HCT116 (cell line): ENCODE results near the gene NEB. TPM values are rescaled to one million over a fixed set of nuclear protein-coding genes. Genes with fewer than 3 reads are reported as not detected.

Experiments
- ATAC-seq: fragments of 200-7000 bp; cut with Tn5 transposase; 2 replicates; pipeline ENCODE4 v1.9.1; 2020; ENCODE audit warnings: mild to moderate bottlenecking, moderate library complexity
- BruUV-seq: library from RNA; stranded (reverse); fragments of 400-500 nt; replicated peaks from 2 replicates; lab custom pipeline; 2021; lab: Mats Ljungman, UMichigan
- CTCF ChIA-PET: fragments of 300-600 bp; sonication (Branson Sonifier 250); formaldehyde crosslinking; loops from one replicate; lab custom pipeline; 2021; ENCODE audit warnings: antibody characterized with exemption; lab: Charles Lee
- POLR2A ChIA-PET: fragments of 300-600, 350-600 bp; sonication (Branson Sonifier 250); formaldehyde crosslinking; loops from one replicate; lab custom pipeline; 2021; ENCODE audit warnings: antibody characterized with exemption; lab: Charles Lee
- RAD21 ChIA-PET, 2 experiments: fragments of 300-600 bp; sonication (Branson Sonifier 250); formaldehyde crosslinking; loops; one replicate each; lab custom pipeline; 2023; ENCODE audit warnings: low total read pairs in 2 of 2; ENCODE audit not compliant: uncharacterized antibody in 2 of 2, unreplicated experiment in 2 of 2, low non-redundant PET in 1 of 2; lab: Charles Lee
- DNase-seq: peaks from one replicate; pipeline ENCODE4 v3.0.0-alpha.2; 2010; ENCODE audit warnings: low read depth, low spot score
- H2AFZ ChIP-seq: fragments of 200-600 bp; shearing (Covaris generic), sonication (generic); 2 replicates; pipeline ENCODE4 v1.6.1; 2017; ENCODE audit warnings: low read depth, mixed run types, mixed read lengths, antibody characterized with exemption, low read length; ENCODE audit not compliant: poor library complexity, severe bottlenecking
- H3K27ac ChIP-seq: 2 replicates; pipeline ENCODE4 v1.5.1; 2012; ENCODE audit warnings: low read depth, low read length
- H3K27me3 ChIP-seq: fragments of 200-600 bp; sonication (generic); 2 replicates; pipeline ENCODE4 v1.6.1; 2016; ENCODE audit warnings: mixed run types, low read length, mixed read lengths; ENCODE audit not compliant: insufficient read depth
- H3K36me3 ChIP-seq, 2 experiments: fragments of 200-500 bp in 1 of 2; fragments of 200-600 bp in 1 of 2; sonication (Bioruptor generic) in 1 of 2; sonication (generic) in 1 of 2; 2 replicates each; pipeline versions ENCODE4 v1.5.1 to v1.6.1; 2014 to 2016; ENCODE audit warnings: low read length in 2 of 2, inconsistent platforms in 1 of 2, mixed read lengths in 1 of 2, mixed run types in 1 of 2; ENCODE audit not compliant: insufficient read depth in 2 of 2, control insufficient read depth in 1 of 2
- H3K4me1 ChIP-seq, 2 experiments: fragments of 200-600 bp in 1 of 2; sonication (generic) in 1 of 2; 2 replicates each; pipeline versions ENCODE4 v1.5.1 to v1.6.1; 2012 to 2017; ENCODE audit warnings: low read length in 2 of 2, inconsistent platforms in 1 of 2, mild to moderate bottlenecking in 1 of 2, mixed read lengths in 1 of 2, mixed run types in 1 of 2, moderate library complexity in 1 of 2; ENCODE audit not compliant: insufficient read depth in 2 of 2, control insufficient read depth in 1 of 2
- H3K4me2 ChIP-seq: fragments of 200-600 bp; sonication (generic); 2 replicates; pipeline ENCODE4 v1.6.1; 2017; ENCODE audit warnings: mixed run types, low read length, mixed read lengths
- H3K4me3 ChIP-seq, 2 experiments: fragments of 200-600 bp in 1 of 2; sonication (generic) in 1 of 2; replicated peaks in 1 of 2; 2 replicates each; pipeline ENCODE4 v1.5.1; 2011 to 2016; ENCODE audit warnings: low read length in 2 of 2, control low read depth in 1 of 2, low read depth in 1 of 2, mild to moderate bottlenecking in 1 of 2, mixed read lengths in 1 of 2, mixed run types in 1 of 2
- H3K79me2 ChIP-seq: fragments of 200-600 bp; sonication (generic); 2 replicates; pipeline ENCODE4 v1.6.1; 2017; ENCODE audit warnings: mild to moderate bottlenecking, mixed run types, low read length, moderate library complexity, mixed read lengths; ENCODE audit not compliant: insufficient read depth
- H3K9ac ChIP-seq: fragments of 200-600 bp; sonication (generic); 2 replicates; pipeline ENCODE4 v1.6.1; 2016; ENCODE audit warnings: low read length, mixed read lengths
- H3K9me2 ChIP-seq: fragments of 200-600 bp; sonication (generic), shearing (Covaris generic); 2 replicates; pipeline ENCODE4 v1.6.1; 2017; ENCODE audit warnings: mixed run types, mild to moderate bottlenecking, moderate library complexity; ENCODE audit not compliant: insufficient read depth
- H3K9me3 ChIP-seq, 2 experiments: fragments of 200-500 bp in 1 of 2; fragments of 200-600 bp in 1 of 2; sonication (Bioruptor generic) in 1 of 2; sonication (generic) in 1 of 2; 2 replicates each; pipeline ENCODE4 v1.6.1; 2014 to 2017; ENCODE audit warnings: low read length in 2 of 2, mixed read lengths in 2 of 2, inconsistent platforms in 1 of 2, low read depth in 1 of 2, mild to moderate bottlenecking in 1 of 2, mixed run types in 1 of 2, moderate library complexity in 1 of 2; ENCODE audit not compliant: control insufficient read depth in 1 of 2, insufficient read depth in 1 of 2
- H4K20me1 ChIP-seq: fragments of 200-600 bp; sonication (generic), shearing (Covaris generic); 2 replicates; pipeline ENCODE4 v1.6.1; 2017; ENCODE audit warnings: mixed run types, mild to moderate bottlenecking, moderate library complexity; ENCODE audit not compliant: insufficient read depth
- CBX3 ChIP-seq: IDR thresholded peaks from 2 replicates; pipeline ENCODE4 v1.6.1; 2012; ENCODE audit warnings: low read depth
- EGR1 ChIP-seq: IDR thresholded peaks from 2 replicates; pipeline ENCODE4 v1.6.1; 2012; ENCODE audit warnings: low read depth
- EZH2phosphoT487 ChIP-seq: fragments of 200-600 bp; IDR thresholded peaks from 2 replicates; pipeline ENCODE4 v1.6.1; 2018; ENCODE audit warnings: antibody characterized with exemption, borderline replicate concordance
- FOSL1 ChIP-seq: IDR thresholded peaks from 2 replicates; pipeline ENCODE4 v1.6.1; 2012; ENCODE audit warnings: low read depth
- JUND ChIP-seq: IDR thresholded peaks from 2 replicates; pipeline ENCODE4 v1.6.1; 2012
- POLR2AphosphoS5 ChIP-seq: IDR thresholded peaks from 2 replicates; pipeline ENCODE4 v1.6.1; 2011; ENCODE audit warnings: mild to moderate bottlenecking, low read depth, low read length, moderate library complexity
- RAD21 ChIP-seq: IDR thresholded peaks from 2 replicates; pipeline ENCODE4 v1.6.1; 2012; ENCODE audit warnings: low read depth, mild to moderate bottlenecking
- SIN3A ChIP-seq: IDR thresholded peaks from 2 replicates; pipeline ENCODE4 v1.6.1; 2012; ENCODE audit warnings: low read depth
- SP1 ChIP-seq: IDR thresholded peaks from 2 replicates; pipeline ENCODE4 v1.6.1; 2012; ENCODE audit warnings: low read depth
- YY1 ChIP-seq: IDR thresholded peaks from 2 replicates; pipeline ENCODE4 v1.6.1; 2011; ENCODE audit warnings: low read length, low read depth, moderate library complexity, mild to moderate bottlenecking; ENCODE audit not compliant: insufficient replicate concordance; ENCODE audit errors: extremely low read depth
- intact Hi-C: fragments of 100-400 bp; cut with micrococcal nuclease; formaldehyde crosslinking; loops from 2 replicates; pipeline ENCODE4 v1.10.0; 2022
- total RNA-seq: library from RNA; stranded (reverse); gene quantifications from one replicate; pipeline ENCODE4 v1.2.1, GENCODE V29; 2021; ENCODE audit not compliant: unreplicated experiment
- TF ChIP-seq, protein P1 (sequence below): IDR thresholded peaks from 2 replicates; pipeline ENCODE4 v1.6.1; 2012
- TF ChIP-seq, protein P2 (sequence below), 3 experiments: fragments of 200-600 bp in 1 of 3; sonication (generic) in 1 of 3; IDR thresholded peaks in 2 of 3; conservative IDR thresholded peaks in 1 of 3; 2 replicates each; pipeline ENCODE4 v1.5.1; 2012 to 2017; ENCODE audit warnings: low read depth in 2 of 3, low read length in 2 of 3, antibody characterized with exemption in 1 of 3, borderline replicate concordance in 1 of 3, control low read depth in 1 of 3, mild to moderate bottlenecking in 1 of 3, mixed read lengths in 1 of 3, mixed run types in 1 of 3, moderate library complexity in 1 of 3; ENCODE audit not compliant: insufficient read depth in 1 of 3
- TF ChIP-seq, protein P3 (sequence below): IDR thresholded peaks from 2 replicates; pipeline ENCODE4 v1.6.1; 2011; ENCODE audit warnings: mild to moderate bottlenecking, low read length, moderate library complexity; ENCODE audit not compliant: insufficient replicate concordance; ENCODE audit errors: extremely low read depth

The NEB gene
- total RNA-seq, 1 experiment from 2014 or later, result 0.34 TPM

DNA sequence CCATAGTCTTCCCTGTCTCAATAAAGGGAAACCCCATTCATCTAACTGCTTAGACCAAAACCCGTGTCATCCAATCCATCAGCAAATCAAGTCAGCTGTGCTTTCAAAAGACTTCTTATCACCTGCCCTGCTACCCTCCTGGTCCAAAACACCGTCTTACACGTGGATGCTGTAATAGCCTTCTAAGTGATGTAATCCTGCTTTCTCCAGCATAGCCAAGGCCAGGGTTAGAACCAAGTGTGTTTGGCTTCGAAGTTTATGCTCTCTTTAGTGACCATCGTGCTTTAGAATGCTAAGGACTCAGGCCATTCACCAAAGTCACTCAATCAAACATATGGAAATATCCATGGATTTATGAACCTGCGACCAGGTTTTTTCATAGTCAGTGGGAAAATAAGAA lies 25.5 kb downstream of the NEB start:
- intact Hi-C loops, result no loop called here
- Histone ChIP-seq H3K4me1 (no peaks in the 10 kb centered on the region), H3K9me3 (no peaks in the 10 kb centered on the region), H4K20me1 (no peaks in the 10 kb centered on the region), H2AFZ (no peak overlapping the region), H3K4me2 (no peak overlapping the region), H3K79me2 (no peaks in the 10 kb centered on the region), H3K9ac (no peak overlapping the region), H3K36me3 (no peaks in the 10 kb centered on the region), H3K27me3 (0 out of 2 replicates have a peak, but pooled peaks cover 7% of the 10 kb centered on the region), H3K27ac (no peak overlapping the region), H3K4me3 (no peak overlapping the region), H3K9me2 (no peaks in the 10 kb centered on the region)
- ATAC-seq (no peak), DNase-seq (no peak)
- no TSS peak for BruUV-seq
- TF ChIP-seq SP1 (no peak), CBX3 (no peak), FOSL1 (no peak), YY1 (no peak), EZH2phosphoT487 (no peak), JUND (no peak), SIN3A (no peak), RAD21 (no peak), EGR1 (no peak), POLR2AphosphoS5 (no peak)
- TF ChIP-seq, protein P1, sequence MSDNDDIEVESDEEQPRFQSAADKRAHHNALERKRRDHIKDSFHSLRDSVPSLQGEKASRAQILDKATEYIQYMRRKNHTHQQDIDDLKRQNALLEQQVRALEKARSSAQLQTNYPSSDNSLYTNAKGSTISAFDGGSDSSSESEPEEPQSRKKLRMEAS, result no peak
- TF ChIP-seq, protein P2, sequence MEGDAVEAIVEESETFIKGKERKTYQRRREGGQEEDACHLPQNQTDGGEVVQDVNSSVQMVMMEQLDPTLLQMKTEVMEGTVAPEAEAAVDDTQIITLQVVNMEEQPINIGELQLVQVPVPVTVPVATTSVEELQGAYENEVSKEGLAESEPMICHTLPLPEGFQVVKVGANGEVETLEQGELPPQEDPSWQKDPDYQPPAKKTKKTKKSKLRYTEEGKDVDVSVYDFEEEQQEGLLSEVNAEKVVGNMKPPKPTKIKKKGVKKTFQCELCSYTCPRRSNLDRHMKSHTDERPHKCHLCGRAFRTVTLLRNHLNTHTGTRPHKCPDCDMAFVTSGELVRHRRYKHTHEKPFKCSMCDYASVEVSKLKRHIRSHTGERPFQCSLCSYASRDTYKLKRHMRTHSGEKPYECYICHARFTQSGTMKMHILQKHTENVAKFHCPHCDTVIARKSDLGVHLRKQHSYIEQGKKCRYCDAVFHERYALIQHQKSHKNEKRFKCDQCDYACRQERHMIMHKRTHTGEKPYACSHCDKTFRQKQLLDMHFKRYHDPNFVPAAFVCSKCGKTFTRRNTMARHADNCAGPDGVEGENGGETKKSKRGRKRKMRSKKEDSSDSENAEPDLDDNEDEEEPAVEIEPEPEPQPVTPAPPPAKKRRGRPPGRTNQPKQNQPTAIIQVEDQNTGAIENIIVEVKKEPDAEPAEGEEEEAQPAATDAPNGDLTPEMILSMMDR (IDR thresholded peaks at IDR 0.05 in 2 of 3, conservative IDR thresholded peaks at IDR 0.05 in 1 of 3; ENCODE audit: borderline replicate concordance in 1 of 3, insufficient read depth in 1 of 3, low read depth in 2 of 3, low read length in 2 of 3), result no peak
- TF ChIP-seq, protein P3, sequence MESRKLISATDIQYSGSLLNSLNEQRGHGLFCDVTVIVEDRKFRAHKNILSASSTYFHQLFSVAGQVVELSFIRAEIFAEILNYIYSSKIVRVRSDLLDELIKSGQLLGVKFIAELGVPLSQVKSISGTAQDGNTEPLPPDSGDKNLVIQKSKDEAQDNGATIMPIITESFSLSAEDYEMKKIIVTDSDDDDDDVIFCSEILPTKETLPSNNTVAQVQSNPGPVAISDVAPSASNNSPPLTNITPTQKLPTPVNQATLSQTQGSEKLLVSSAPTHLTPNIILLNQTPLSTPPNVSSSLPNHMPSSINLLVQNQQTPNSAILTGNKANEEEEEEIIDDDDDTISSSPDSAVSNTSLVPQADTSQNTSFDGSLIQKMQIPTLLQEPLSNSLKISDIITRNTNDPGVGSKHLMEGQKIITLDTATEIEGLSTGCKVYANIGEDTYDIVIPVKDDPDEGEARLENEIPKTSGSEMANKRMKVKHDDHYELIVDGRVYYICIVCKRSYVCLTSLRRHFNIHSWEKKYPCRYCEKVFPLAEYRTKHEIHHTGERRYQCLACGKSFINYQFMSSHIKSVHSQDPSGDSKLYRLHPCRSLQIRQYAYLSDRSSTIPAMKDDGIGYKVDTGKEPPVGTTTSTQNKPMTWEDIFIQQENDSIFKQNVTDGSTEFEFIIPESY, result no peak
- ChIA-PET POLR2A (no interaction called here), RAD21 (no interaction called here), CTCF (interaction anchor here (0.7 kb wide), 1 partner anchor 51 kb away, joined by 3 read pairs; no protein-coding TSS in a partner anchor)
